Suprapubic skin (tissue), 4 donors: ENCODE results near the gene APOB. TPM values are rescaled to one million over a fixed set of nuclear protein-coding genes. Genes with fewer than 3 reads are reported as not detected.

Source experiments
- DNase-seq, 2 donors: peaks; one replicate each; pipeline ENCODE4 v3.0.0-alpha.2; 2019; ENCODE audit warnings: low spot score in 2 of 2
- H3K27ac ChIP-seq: fragments of 200-600 bp; sonication (generic); one replicate; pipeline ENCODE4 v1.5.1; 2019
- H3K27me3 ChIP-seq: fragments of 200-600 bp; sonication (generic); one replicate; pipeline ENCODE4 v1.5.1; 2019
- H3K36me3 ChIP-seq: fragments of 200-600 bp; sonication (generic); one replicate; pipeline ENCODE4 v1.5.1; 2019
- H3K4me1 ChIP-seq: fragments of 200-600 bp; sonication (generic); one replicate; pipeline ENCODE4 v1.5.1; 2019
- H3K4me3 ChIP-seq: fragments of 200-600 bp; sonication (generic); one replicate; pipeline ENCODE4 v1.5.1; 2019; ENCODE audit warnings: mild to moderate bottlenecking
- H3K9me3 ChIP-seq: fragments of 200-600 bp; sonication (generic); one replicate; pipeline ENCODE4 v1.5.1; 2019
- CTCF ChIP-seq, 2 donors: fragments of 200-600 bp in 1 of 2; fragments of 450-650 bp in 1 of 2; sonication (generic) in 1 of 2; IDR thresholded peaks; one replicate each; pipeline ENCODE4 v1.5.1; 2016 to 2019; ENCODE audit warnings: antibody characterized with exemption in 2 of 2, mild to moderate bottlenecking in 1 of 2, moderate library complexity in 1 of 2
- EP300 ChIP-seq: sonication (generic); formaldehyde crosslinking; IDR thresholded peaks from one replicate; pipeline ENCODE4 v1.6.1; 2017; ENCODE audit warnings: antibody characterized with exemption
- POLR2A ChIP-seq, 2 donors: fragments of 450-650 bp; IDR thresholded peaks; one replicate each; pipeline ENCODE4 v1.6.1; 2017; ENCODE audit warnings: antibody characterized with exemption in 2 of 2, mild to moderate bottlenecking in 2 of 2, moderate library complexity in 2 of 2
- POLR2AphosphoS5 ChIP-seq, 3 donors: sonication (generic); formaldehyde crosslinking; IDR thresholded peaks; one replicate each; pipeline ENCODE4 v1.6.1; 2017; ENCODE audit warnings: antibody characterized with exemption in 3 of 3
- WGBS: methylation state at CpG from one replicate; pipeline ENCODE4 v1.1.5; 2018; 5-methylcytosine and 5-hydroxymethylcytosine counted together
- total RNA-seq, 4 donors: library from RNA; depleted of rRNA; stranded (reverse); fragments of >200 nt; gene quantifications; one replicate each; pipeline ENCODE4 v1.1.0, GENCODE V29; 2016

Gene APOB
- total RNA-seq, 4 donors from 2014 or later, result 0.55 to 5.6 (median 3.4) TPM

DNA sequence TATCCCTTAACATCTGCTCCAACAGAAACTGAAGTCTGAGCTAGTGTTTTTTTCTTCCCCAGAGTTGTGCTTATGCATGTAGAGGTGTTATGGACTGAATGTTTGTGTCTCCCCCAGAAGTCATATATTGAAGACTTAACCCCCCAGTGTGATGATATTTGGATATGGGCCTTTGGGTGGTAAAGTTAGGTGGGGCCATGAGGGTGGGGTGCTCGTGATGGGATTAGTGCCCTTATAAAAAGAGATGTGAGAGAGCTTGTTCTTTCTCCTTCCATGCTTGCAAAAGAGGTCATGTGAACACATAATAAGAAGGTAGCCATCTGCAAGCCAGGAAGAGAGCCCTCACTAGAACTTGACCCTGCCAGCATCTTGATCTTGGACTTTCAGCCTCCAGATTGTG is 34.4 kb upstream of the APOB start:
- Histone ChIP-seq H3K4me3 (no peak overlapping the region), H3K36me3 (no peaks in the 10 kb centered on the region), H3K27me3 (no peaks in the 10 kb centered on the region), H3K9me3 (no peaks in the 10 kb centered on the region), H3K4me1 (no peaks in the 10 kb centered on the region), H3K27ac (no peak overlapping the region)
- 75% methylated on average over 1 of the region's 1 CpG for WGBS
- TF ChIP-seq CTCF (IDR thresholded peaks at IDR 0.05), result no peak
- no peak for TF ChIP-seq POLR2AphosphoS5 (IDR thresholded peaks at IDR 0.05)
- no peak for TF ChIP-seq POLR2A (IDR thresholded peaks at IDR 0.05)
- TF ChIP-seq EP300, result no peak
- no peak for DNase-seq

- TF ChIP-seq POLR2A (IDR thresholded peaks at IDR 0.05), result no peak
- no peak for TF ChIP-seq EP300
- Histone ChIP-seq H3K27me3 (no peaks in the 10 kb centered on the region), H3K9me3 (no peaks in the 10 kb centered on the region), H3K36me3 (no peaks in the 10 kb centered on the region), H3K4me3 (no peak overlapping the region), H3K27ac (no peak overlapping the region), H3K4me1 (no peaks in the 10 kb centered on the region)
- no peak for DNase-seq
- 75% methylated on average over 4 of the region's 4 CpGs for WGBS
Measured at GRCh38 chr2:21072477-21073242, 28.8 kb upstream of the APOB start.

- H3K9me3 ChIP-seq, result no peaks in the 10 kb centered on the region
- TF ChIP-seq CTCF (IDR thresholded peaks at IDR 0.05), result no peak
- TF ChIP-seq POLR2AphosphoS5 (IDR thresholded peaks at IDR 0.05), result no peak
- no peak for TF ChIP-seq POLR2A (IDR thresholded peaks at IDR 0.05)
- TF ChIP-seq EP300, result no peak
- WGBS, result 84% methylated on average over 9 of the region's 9 CpGs
Measured at GRCh38 chr2:21070341-21071257, 26.7 kb upstream of the APOB start.

GRCh38 chr2:21069746-21070340 is 26.0 kb upstream of the APOB start:
- no peak overlapping the region for H3K4me3 ChIP-seq
- TF ChIP-seq POLR2A (IDR thresholded peaks at IDR 0.05) (no peak), CTCF (IDR thresholded peaks at IDR 0.05) (no peak), POLR2AphosphoS5 (IDR thresholded peaks at IDR 0.05) (no peak), EP300 (no peak)
- DNase-seq, result no peak
- no peak overlapping the region for H3K27ac ChIP-seq
- H3K27me3 ChIP-seq, result peaks cover 5% of the 10 kb centered on the region
- H3K36me3 ChIP-seq, result no peaks in the 10 kb centered on the region
- WGBS, result 77% methylated on average over 2 of the region's 2 CpGs
- no peaks in the 10 kb centered on the region for H3K4me1 ChIP-seq
- no peaks in the 10 kb centered on the region for H3K9me3 ChIP-seq

More at GRCh38 chr2:21070341-21071257, 26.7 kb upstream of the APOB start:
- Histone ChIP-seq H3K4me3 (no peak overlapping the region), H3K36me3 (no peaks in the 10 kb centered on the region), H3K27me3 (peaks cover 5% of the 10 kb centered on the region), H3K27ac (no peak overlapping the region), H3K4me1 (no peaks in the 10 kb centered on the region)
- no peak for DNase-seq

DNA sequence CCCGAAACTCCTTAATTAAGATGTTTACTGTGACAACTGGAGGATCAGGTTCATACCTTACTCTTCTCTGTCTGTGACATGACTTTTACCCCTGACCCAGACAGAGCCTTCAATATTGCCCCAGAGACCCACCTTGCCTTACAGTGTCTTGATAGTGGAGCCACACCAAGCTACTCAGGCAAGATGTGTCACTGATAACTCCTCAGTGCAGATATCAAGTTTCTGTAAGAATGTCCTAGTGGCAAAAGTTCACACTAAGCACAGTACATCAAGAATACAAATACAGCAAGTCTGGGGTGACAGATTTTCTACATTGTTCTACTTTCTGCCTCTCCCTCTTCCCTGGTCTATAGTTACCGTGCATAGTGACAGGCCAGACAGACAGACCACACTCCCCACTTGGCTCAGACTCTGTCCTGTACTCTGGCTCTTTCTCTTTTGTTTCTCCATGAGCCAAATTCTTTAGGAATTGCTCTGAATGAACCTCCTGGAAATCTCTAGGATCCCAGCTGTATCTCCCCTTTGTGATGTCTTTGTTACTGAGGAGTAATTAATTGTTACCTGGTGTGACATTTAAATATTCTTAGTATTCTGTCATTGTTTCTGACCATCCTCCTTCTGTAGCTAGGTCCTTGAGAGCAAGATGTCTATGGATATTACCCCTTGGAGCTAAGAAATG is 24.1 kb upstream of the APOB start:
- 69% methylated on average over 2 of the region's 2 CpGs for WGBS
- Histone ChIP-seq H3K4me1 (no peaks in the 10 kb centered on the region), H3K27me3 (peaks cover 5% of the 10 kb centered on the region), H3K36me3 (no peaks in the 10 kb centered on the region), H3K4me3 (no peak overlapping the region), H3K27ac (no peak overlapping the region), H3K9me3 (no peaks in the 10 kb centered on the region)
- no peak for TF ChIP-seq POLR2A (IDR thresholded peaks at IDR 0.05)
- no peak for TF ChIP-seq POLR2AphosphoS5 (IDR thresholded peaks at IDR 0.05)
- no peak for DNase-seq
